Measurements from ENCODE around the gene VWA3B.
"Not testable (repeated sequence)": the region's sequence is repeated elsewhere in the genome, so short reads cannot be mapped to it uniquely, and the experiment has no call there.

Gene VWA3B

GRCh38 chr2:98099939-98100743 lies 13.2 kb downstream of the VWA3B start:
- TF ChIP-seq ZFX (IDR thresholded peaks at IDR 0.05; ENCODE audit: borderline replicate concordance), result no peak
- TF ChIP-seq CTCF (IDR thresholded peaks at IDR 0.05), result no peak

DNA sequence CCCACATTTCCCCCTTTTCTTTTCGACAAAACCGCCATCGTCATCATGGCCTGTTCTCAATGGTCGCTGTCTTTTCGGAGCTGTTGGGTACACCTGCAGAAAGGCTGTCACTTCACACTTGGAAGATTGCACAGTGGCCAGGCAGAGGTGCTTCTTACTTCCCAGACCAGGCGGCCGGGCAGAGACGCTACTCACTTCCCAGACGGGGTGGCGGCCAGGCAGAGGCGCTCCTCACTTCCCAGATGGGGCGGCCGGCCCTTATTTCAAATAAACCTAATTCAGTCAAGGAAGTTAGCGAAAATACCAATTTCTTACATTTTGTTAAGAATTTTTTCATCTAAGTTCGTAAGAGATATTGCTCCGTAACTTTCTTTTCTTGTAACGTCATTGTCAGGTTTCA lies 15.3 kb downstream of the VWA3B start:
- H3K27ac ChIP-seq, result not testable (repeated sequence)

More at GRCh38 chr2:98099939-98100743, 13.2 kb downstream of the VWA3B start:
- H3K27ac ChIP-seq, result no peak overlapping the region

- no peak for TF ChIP-seq CTCF (IDR thresholded peaks at IDR 0.05)
- no peak for TF ChIP-seq ZFX (IDR thresholded peaks at IDR 0.05; ENCODE audit: borderline replicate concordance)
- H3K27ac ChIP-seq, result no peak overlapping the region
These were observed 15.9 kb downstream of the VWA3B start for GRCh38 chr2:98102878-98103277.

- TF ChIP-seq CTCF (IDR thresholded peaks at IDR 0.05), result no peak
- TF ChIP-seq ZFX (IDR thresholded peaks at IDR 0.05; ENCODE audit: borderline replicate concordance), result no peak
- H3K27ac ChIP-seq, result no peak overlapping the region
These were observed 21.1 kb downstream of the VWA3B start for GRCh38 chr2:98108110-98108509.

DNA sequence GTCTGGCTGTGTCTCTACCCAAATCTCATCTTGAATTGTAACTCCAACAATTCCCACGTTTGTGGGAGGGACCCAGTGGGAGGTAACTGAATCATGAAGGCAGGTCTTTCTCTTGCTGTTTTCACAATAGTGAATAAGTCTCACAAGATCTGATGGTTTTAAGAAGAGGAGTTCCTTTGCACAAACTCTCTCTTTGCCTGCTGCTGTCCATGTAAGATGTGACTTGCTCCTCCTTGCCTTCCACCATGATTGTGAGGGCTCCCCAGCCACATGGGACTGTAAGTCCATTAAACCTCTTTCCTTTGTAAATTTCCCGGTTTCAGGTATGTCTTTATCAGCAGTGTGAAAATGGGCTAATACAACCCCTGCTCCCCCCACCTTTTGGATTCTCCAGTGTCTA lies 23.8 kb downstream of the VWA3B start:
- H3K27ac ChIP-seq, result no peak overlapping the region
- no peak for TF ChIP-seq CTCF (IDR thresholded peaks at IDR 0.05)
- TF ChIP-seq ZFX (IDR thresholded peaks at IDR 0.05; ENCODE audit: borderline replicate concordance), result no peak

- TF ChIP-seq CTCF (IDR thresholded peaks at IDR 0.05) (no peak), ZFX (IDR thresholded peaks at IDR 0.05; ENCODE audit: borderline replicate concordance) (no peak)
- H3K27ac ChIP-seq, result no peak overlapping the region
These were observed 27.8 kb downstream of the VWA3B start for GRCh38 chr2:98114643-98115330.

- no peak overlapping the region for H3K27ac ChIP-seq
- TF ChIP-seq CTCF (IDR thresholded peaks at IDR 0.05) (no peak), ZFX (IDR thresholded peaks at IDR 0.05; ENCODE audit: borderline replicate concordance) (no peak)
These were observed 31.2 kb downstream of the VWA3B start for GRCh38 chr2:98118161-98118560.
